Chondrocyte (in vitro differentiated cells): ENCODE measurements around the gene PEX11A. TPM values are rescaled to one million over a fixed set of nuclear protein-coding genes. Genes with fewer than 3 reads are reported as not detected.

ENCODE experiments used
- DNase-seq: peaks from one replicate; pipeline ENCODE4 v3.0.0; 2021; ENCODE audit warnings: mixed read lengths, low spot score
- H3K27ac Mint-ChIP-seq: one replicate; pipeline ENCODE4 v1.8.0; 2021; ENCODE audit warnings: mild to moderate bottlenecking, moderate library complexity, mixed read lengths; ENCODE audit not compliant: unreplicated experiment
- H3K27me3 Mint-ChIP-seq: 2 replicates; pipeline ENCODE4 v1.8.0; 2021; ENCODE audit warnings: low read depth, mixed read lengths
- H3K36me3 Mint-ChIP-seq: 2 replicates; pipeline ENCODE4 v1.8.0; 2021; ENCODE audit warnings: low read depth, mixed read lengths
- H3K4me1 Mint-ChIP-seq: 2 replicates; pipeline ENCODE4 v1.8.0; 2021; ENCODE audit warnings: low read depth, mild to moderate bottlenecking, mixed read lengths
- H3K4me3 Mint-ChIP-seq: one replicate; pipeline ENCODE4 v1.8.0; 2021; ENCODE audit warnings: mild to moderate bottlenecking, moderate library complexity, mixed read lengths; ENCODE audit not compliant: unreplicated experiment
- H3K9me3 Mint-ChIP-seq: 2 replicates; pipeline ENCODE4 v1.8.0; 2021; ENCODE audit warnings: low read depth, mixed read lengths
- CTCF ChIP-seq: fragments of 200-600 bp; sonication (generic); IDR thresholded peaks from 2 replicates; pipeline ENCODE4 v1.5.0; 2021; ENCODE audit warnings: antibody characterized with exemption, mild to moderate bottlenecking, moderate library complexity
- total RNA-seq: library from RNA; stranded (reverse); gene quantifications from 3 replicates; pipeline ENCODE4 v1.2.1, GENCODE V29; 2021

The PEX11A gene
- total RNA-seq, 1 donor from 2014 or later, result 3.0 TPM

- Mint-ChIP-seq H3K9me3 (no peaks in the 10 kb centered on the region), H3K4me1 (peaks cover 20% of the 10 kb centered on the region), H3K27me3 (no peaks in the 10 kb centered on the region), H3K27ac (no peak overlapping the region), H3K4me3 (no peak overlapping the region), H3K36me3 (peaks cover 10% of the 10 kb centered on the region)
- no peak for DNase-seq
- no peak for TF ChIP-seq CTCF
Observed at GRCh38 chr15:89652131-89652530, 38.4 kb downstream of the PEX11A start.

GRCh38 chr15:89649716-89650115 lies 40.8 kb downstream of the PEX11A start:
- Mint-ChIP-seq H3K27ac (no peak overlapping the region), H3K36me3 (peaks cover 18% of the 10 kb centered on the region), H3K27me3 (no peaks in the 10 kb centered on the region), H3K4me1 (peaks cover 16% of the 10 kb centered on the region), H3K4me3 (no peak overlapping the region), H3K9me3 (no peaks in the 10 kb centered on the region)
- peak; percentile 63 for DNase-seq
- no peak for TF ChIP-seq CTCF

GRCh38 chr15:89649013-89649625 lies 41.4 kb downstream of the PEX11A start:
- Mint-ChIP-seq H3K27ac (no peak overlapping the region), H3K9me3 (no peaks in the 10 kb centered on the region), H3K27me3 (no peaks in the 10 kb centered on the region), H3K4me3 (no peak overlapping the region), H3K36me3 (peaks cover 19% of the 10 kb centered on the region), H3K4me1 (peaks cover 10% of the 10 kb centered on the region)
- DNase-seq, result peak; percentile 92
- no peak for TF ChIP-seq CTCF

- peaks cover 9% of the 10 kb centered on the region for H3K4me1 Mint-ChIP-seq
- no peaks in the 10 kb centered on the region for H3K9me3 Mint-ChIP-seq
- TF ChIP-seq CTCF, result no peak
- peaks cover 19% of the 10 kb centered on the region for H3K36me3 Mint-ChIP-seq
- no peaks in the 10 kb centered on the region for H3K27me3 Mint-ChIP-seq
- peak; percentile 90 for DNase-seq
- H3K27ac Mint-ChIP-seq, result no peak overlapping the region
- no peak overlapping the region for H3K4me3 Mint-ChIP-seq
Observed at GRCh38 chr15:89648106-89649012, 42.2 kb downstream of the PEX11A start.

- Mint-ChIP-seq H3K9me3 (no peaks in the 10 kb centered on the region), H3K4me3 (no peak overlapping the region), H3K27me3 (no peaks in the 10 kb centered on the region), H3K27ac (no peak overlapping the region), H3K4me1 (peaks cover 5% of the 10 kb centered on the region), H3K36me3 (peaks cover 22% of the 10 kb centered on the region)
- TF ChIP-seq CTCF, result peak; percentile 89
- peak; percentile 89 for DNase-seq
Observed at GRCh38 chr15:89647191-89647851, 43.2 kb downstream of the PEX11A start.
